ENCODE data around the gene HOOK1. TPM values are rescaled to one million over a fixed set of nuclear protein-coding genes. Genes with fewer than 3 reads are reported as not detected.

Gene HOOK1
- total RNA-seq: 10 to 100 TPM; 17.2 to 25.2 (median 19.3) TPM

DNA sequence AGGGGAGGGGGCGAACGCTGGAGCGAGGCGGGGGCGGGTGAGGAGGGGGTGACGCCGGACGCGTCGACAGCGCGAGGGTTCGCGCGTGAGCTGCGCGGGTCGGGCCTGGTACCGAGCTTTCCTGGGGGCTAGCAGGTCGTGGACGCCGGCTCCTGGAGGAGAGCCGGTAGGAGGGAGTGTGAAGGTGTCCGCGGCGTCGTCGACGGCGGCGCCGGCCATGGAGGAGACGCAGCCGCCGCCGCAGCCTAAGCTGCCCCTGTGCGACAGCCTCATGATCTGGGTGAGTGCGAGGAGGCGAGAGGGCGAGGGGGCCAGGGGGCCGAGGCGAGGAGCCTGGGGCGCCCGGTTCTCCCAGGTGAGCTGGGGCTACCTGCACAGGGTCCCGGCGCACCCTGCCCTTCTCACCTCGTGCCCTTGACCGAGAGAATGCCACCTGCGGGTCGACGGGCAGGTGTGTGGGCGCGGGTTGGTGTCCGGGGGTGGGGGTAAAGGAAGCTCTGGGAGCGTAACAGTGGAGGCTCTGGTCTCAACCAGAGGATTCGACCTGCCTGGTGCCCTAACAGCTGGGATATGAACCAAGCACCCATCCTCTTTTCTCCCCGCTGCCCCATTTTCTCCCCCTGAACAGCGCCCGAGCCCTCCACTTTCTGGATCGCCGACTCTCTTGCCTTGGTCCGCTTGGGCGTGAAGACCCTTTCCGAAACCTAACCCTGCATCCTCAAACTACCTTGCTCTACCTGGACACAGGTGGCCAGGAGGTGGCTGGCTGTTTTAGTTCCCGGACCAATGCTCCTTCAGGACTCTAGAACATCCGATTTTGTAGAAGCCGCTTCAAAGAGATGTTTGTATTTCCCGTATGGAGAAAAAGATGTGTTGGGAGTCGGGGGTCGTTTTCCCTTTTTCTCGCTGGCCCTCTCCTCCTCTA is at the start of gene HOOK1:
Gene HOOK1, plus strand, starts transcription at position 49 of the 925 bp plus-strand sequence. Its CDS starts 169 bp downstream, at position 218.
- no peak for TF ChIP-seq POLR2A (IDR thresholded peaks at IDR 0.05)
- TF ChIP-seq, protein P1, sequence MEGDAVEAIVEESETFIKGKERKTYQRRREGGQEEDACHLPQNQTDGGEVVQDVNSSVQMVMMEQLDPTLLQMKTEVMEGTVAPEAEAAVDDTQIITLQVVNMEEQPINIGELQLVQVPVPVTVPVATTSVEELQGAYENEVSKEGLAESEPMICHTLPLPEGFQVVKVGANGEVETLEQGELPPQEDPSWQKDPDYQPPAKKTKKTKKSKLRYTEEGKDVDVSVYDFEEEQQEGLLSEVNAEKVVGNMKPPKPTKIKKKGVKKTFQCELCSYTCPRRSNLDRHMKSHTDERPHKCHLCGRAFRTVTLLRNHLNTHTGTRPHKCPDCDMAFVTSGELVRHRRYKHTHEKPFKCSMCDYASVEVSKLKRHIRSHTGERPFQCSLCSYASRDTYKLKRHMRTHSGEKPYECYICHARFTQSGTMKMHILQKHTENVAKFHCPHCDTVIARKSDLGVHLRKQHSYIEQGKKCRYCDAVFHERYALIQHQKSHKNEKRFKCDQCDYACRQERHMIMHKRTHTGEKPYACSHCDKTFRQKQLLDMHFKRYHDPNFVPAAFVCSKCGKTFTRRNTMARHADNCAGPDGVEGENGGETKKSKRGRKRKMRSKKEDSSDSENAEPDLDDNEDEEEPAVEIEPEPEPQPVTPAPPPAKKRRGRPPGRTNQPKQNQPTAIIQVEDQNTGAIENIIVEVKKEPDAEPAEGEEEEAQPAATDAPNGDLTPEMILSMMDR (IDR thresholded peaks at IDR 0.05): no peak
- intact Hi-C loops (cut with DNase I; ENCODE audit: low total_unique reads): no loop called here
- 5 to 9% methylated on average over 49 to 68 of the region's 71 CpGs for WGBS, 2 donors
- peak in 1 of 2 donors; percentile 85 for DNase-seq (ENCODE audit: low spot score in 2 of 2)
- peak within 1 kb of the TSS; percentile 10 for H3K4me3 ChIP-seq (ENCODE audit: low read depth, poor library complexity, severe bottlenecking)

DNA sequence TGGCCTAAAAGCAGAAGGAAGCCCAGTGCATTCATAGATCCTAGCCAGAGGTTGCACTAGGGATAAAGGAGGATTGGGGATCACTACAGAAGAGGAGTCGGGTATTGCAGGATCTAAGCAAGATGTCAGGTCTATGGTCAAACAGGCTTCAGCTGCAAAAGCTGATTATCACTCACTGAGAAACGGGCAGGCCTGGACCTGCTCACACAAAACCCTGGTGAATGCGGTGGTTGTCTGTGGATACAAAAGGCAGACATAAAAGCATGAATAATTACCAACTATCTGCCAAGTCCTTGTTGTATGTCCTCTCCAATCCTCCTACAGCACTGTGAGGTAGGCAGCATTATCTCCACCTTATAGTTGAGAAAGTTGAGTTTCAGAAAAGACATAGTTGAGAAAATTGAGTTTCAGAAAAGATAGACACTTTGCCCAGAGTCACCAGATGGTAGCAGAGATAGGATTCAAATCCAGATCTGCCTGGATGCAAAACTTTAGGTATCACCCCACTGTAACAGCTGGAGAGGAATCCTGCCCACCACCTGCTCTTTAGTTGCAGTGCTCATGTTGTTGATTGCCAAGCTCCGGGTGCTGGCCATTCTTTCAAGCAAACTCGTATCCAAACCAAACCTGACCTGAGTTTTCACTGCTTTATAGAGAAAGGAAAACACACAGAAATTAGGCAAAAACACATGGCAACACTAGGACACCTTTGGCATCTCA is 49.6 kb upstream of the HOOK1 start:
- TF ChIP-seq POLR2A (IDR thresholded peaks at IDR 0.05): no peak
- TF ChIP-seq, protein P1 (IDR thresholded peaks at IDR 0.05): no peak
- 44 to 65% methylated on average over 5 of the region's 5 CpGs for WGBS, 2 donors
- intact Hi-C loops (cut with DNase I; ENCODE audit: low total_unique reads): no loop called here
- no peak overlapping the region for H3K4me3 ChIP-seq (ENCODE audit: low read depth, poor library complexity, severe bottlenecking)
- DNase-seq (ENCODE audit: low spot score in 2 of 2): no peak

DNA sequence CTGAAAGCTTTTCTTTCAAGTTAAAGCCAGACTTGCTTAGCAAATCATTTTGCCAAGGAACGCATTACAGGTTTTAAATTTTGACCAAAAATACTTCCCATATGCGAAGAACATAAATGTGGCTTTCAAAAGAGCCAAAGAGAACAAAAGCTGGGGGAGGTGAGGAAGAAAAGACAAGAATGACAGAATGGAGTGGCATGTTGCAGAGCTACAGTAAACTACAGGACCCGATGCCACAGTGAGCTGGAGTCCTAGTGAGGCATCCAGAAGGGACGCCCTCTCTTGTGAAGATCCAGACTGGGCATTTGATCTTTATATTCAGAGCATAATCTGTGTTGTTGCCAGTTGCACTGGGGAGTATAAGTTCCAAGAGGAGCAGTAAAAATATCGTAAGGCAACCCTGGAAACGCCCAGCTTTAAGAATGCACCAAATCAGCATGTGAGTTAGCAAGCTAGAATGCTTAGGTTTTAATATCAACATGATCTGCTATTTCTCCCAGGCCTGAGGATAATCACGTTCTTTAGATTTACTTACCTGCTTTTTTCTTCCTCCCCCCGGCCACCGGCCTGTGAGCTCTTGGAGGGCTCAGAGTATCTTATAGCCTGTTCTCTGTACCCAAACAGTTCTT is 48.4 kb upstream of the HOOK1 start:
- intact Hi-C loops (cut with DNase I; ENCODE audit: low total_unique reads): no loop called here
- 50% methylated on average over 9 of the region's 9 CpGs for WGBS, 2 donors
- TF ChIP-seq, protein P1 (IDR thresholded peaks at IDR 0.05): no peak
- no peak for TF ChIP-seq POLR2A (IDR thresholded peaks at IDR 0.05)
- DNase-seq (ENCODE audit: low spot score in 2 of 2): no peak
- H3K4me3 ChIP-seq (ENCODE audit: low read depth, poor library complexity, severe bottlenecking): no peak overlapping the region

DNA sequence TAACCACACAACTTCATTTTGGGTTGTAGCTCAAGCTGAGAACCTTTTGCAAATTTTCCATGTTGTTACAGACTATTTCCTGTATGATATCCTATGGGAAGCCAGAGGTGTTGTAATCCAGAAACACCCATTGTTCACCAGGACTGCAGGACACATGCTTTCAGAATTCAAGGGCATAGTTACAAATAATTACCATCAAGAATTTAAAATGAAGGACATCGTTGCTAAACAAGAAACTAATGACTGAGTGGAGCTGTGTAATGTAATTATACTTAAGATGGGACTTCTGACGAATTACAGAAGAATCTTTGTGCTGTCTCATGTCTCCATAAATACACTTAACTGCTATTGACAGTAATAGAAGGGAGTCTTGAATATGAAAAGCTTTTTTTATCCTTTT is 47.6 kb upstream of the HOOK1 start:
- no peak overlapping the region for H3K4me3 ChIP-seq (ENCODE audit: low read depth, poor library complexity, severe bottlenecking)
- TF ChIP-seq POLR2A (IDR thresholded peaks at IDR 0.05): no peak
- 29 to 32% methylated on average over 2 of the region's 2 CpGs for WGBS, 2 donors
- intact Hi-C loops (cut with DNase I; ENCODE audit: low total_unique reads): no loop called here
- DNase-seq (ENCODE audit: low spot score in 2 of 2): no peak

DNA sequence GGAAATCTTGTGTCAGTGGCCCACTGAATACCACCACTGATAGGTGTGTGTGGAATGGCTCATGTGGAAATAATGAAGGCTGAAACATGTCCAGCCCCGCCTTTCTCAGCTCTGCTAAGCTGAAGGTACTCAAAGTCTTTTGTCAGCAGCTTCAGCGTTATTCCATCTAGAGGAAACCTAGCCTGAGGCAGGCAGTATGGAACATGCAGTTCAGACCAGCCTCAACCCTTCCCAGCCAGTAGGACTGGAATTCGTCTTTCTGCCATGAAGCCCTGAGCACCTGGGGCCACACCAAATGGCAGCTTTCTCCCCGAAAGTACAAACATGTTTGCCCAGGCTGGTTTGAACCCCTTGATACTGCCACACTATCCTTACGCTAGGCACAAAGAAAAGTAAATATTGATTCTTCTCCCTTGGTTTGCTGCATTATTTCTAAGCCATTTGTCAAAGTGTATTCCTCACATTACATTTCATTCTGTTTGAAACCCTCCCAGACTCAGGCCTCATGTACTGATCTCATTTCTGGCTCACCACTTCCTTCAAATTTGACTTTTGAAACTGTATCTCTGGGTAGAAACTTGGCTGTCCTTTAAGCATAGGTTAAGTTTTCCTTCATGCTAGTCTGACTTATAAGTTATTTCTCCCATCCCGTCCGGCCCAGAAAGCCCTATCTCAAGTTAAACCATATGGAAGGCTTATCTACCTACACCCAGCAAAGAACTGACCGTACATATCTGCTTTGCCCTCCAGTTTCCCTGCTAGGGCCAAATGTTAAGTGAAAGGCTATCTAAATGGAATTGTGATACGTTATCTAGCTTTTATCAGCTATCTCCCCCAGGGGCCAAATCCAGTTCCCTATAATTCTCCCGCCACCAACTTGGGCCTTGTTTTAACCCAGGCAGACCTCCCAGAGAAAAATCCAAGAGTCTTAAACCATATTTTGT is 45.7 kb upstream of the HOOK1 start:
- H3K4me3 ChIP-seq (ENCODE audit: low read depth, poor library complexity, severe bottlenecking): no peak overlapping the region
- 73% methylated on average over 10 of the region's 10 CpGs for WGBS, 2 donors
- peak in 1 of 2 donors; percentile 49 for DNase-seq (ENCODE audit: low spot score in 2 of 2)
- TF ChIP-seq POLR2A (IDR thresholded peaks at IDR 0.05): no peak
- intact Hi-C loops (cut with DNase I; ENCODE audit: low total_unique reads): no loop called here

DNA sequence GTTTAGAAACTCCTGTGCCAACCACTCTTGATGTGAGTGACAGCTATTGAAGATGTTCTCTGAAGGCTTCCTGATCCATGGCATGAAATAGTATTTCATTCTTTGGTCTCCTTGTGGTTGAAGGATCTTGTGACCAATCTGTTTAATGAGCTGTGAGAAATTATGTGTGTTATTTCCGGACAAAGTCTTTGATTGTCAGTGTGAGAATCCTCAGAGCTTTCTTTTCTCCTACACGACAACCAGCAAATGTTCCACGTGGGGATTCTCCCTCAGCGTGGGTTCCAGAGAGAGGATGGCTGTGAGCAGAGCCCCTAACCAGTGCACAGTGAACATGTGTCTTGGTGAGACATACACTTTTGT is 45.0 kb upstream of the HOOK1 start:
- DNase-seq (ENCODE audit: low spot score in 2 of 2): no peak
- no peak for TF ChIP-seq POLR2A (IDR thresholded peaks at IDR 0.05)
- TF ChIP-seq, protein P1 (IDR thresholded peaks at IDR 0.05): no peak
- WGBS, 2 donors: 86 to 90% methylated on average over 4 of the region's 4 CpGs
- intact Hi-C loops (cut with DNase I; ENCODE audit: low total_unique reads): no loop called here
- H3K4me3 ChIP-seq (ENCODE audit: low read depth, poor library complexity, severe bottlenecking): no peak overlapping the region

Measured in lower leg skin (tissue), 4 donors.